A549 (cell line): ENCODE data around the gene ZNF410. TPM values are rescaled to one million over a fixed set of nuclear protein-coding genes. Genes with fewer than 3 reads are reported as not detected.

Experiments
- ATAC-seq, 2 experiments: fragments of 200-7000 bp in 1 of 2; fragments of >200 bp in 1 of 2; cut with Nextera tagmentation in 1 of 2; cut with Tn5 transposase in 1 of 2; 3 replicates each; pipeline versions ENCODE4 v1.8.0 to v1.9.1; 2018 to 2020; ENCODE audit warnings: mild to moderate bottlenecking in 1 of 2, moderate library complexity in 1 of 2
- CTCF ChIA-PET: fragments of 300-600 bp; sonication (Branson Sonifier 250); formaldehyde crosslinking; extraction: SDS; loops from one replicate; lab custom pipeline; 2021; ENCODE audit warnings: antibody characterized with exemption, inconsistent platforms; lab: Yijun Ruan, JAX
- POLR2A ChIA-PET: fragments of 350-600 bp; formaldehyde crosslinking; extraction: SDS; loops from one replicate; lab custom pipeline; 2021; ENCODE audit warnings: antibody characterized with exemption, inconsistent platforms; lab: Yijun Ruan, JAX
- DNase-seq, 2 experiments: peaks; one replicate each; pipeline versions ENCODE4 v3.0.0 to v3.0.0-alpha.2; 2011 to 2016; ENCODE audit warnings: low read depth in 1 of 2, low spot score in 1 of 2
- FAIRE-seq: peaks from 2 replicates; lab custom pipeline; 2011; peaks lifted over from hg19 to GRCh38; lab: Jason Lieb, UNC
- H3K27ac ChIP-seq, 2 experiments: fragments of >200 bp; sonication (Bioruptor Twin); formaldehyde crosslinking; 3 replicates each; pipeline ENCODE4 v1.5.1; 2016 to 2017
- H3K4me1 ChIP-seq: fragments of >200 bp; sonication (Bioruptor Twin); formaldehyde crosslinking; 3 replicates; pipeline ENCODE4 v1.6.1; 2016
- H3K4me2 ChIP-seq: fragments of >200 bp; sonication (Bioruptor Twin); formaldehyde crosslinking; 3 replicates; pipeline ENCODE4 v1.6.1; 2016
- H3K4me3 ChIP-seq: fragments of >200 bp; sonication (Bioruptor Twin); formaldehyde crosslinking; 3 replicates; pipeline ENCODE4 v1.5.1; 2016
- H3K9me3 ChIP-seq: fragments of >200 bp; sonication (Bioruptor Twin); formaldehyde crosslinking; 3 replicates; pipeline ENCODE4 v1.6.1; 2016
- BHLHE40 ChIP-seq: IDR thresholded peaks from 2 replicates; pipeline ENCODE4 v1.6.1; 2012; ENCODE audit warnings: low read depth, low read length, inconsistent platforms
- CBX2 ChIP-seq: fragments of 200-600 bp; sonication (generic); IDR thresholded peaks from 2 replicates; pipeline ENCODE4 v1.6.1; 2016; ENCODE audit warnings: low read depth, mild to moderate bottlenecking, borderline replicate concordance
- CBX8 ChIP-seq: fragments of 200-600 bp; sonication (generic); IDR thresholded peaks from 2 replicates; pipeline ENCODE4 v1.6.1; 2016
- CEBPB ChIP-seq, 2 experiments: fragments of >200 bp in 1 of 2; sonication (Bioruptor Twin) in 1 of 2; formaldehyde crosslinking in 1 of 2; IDR thresholded peaks; 2 replicates each; pipeline ENCODE4 v1.6.1; 2012 to 2016
- EP300 ChIP-seq, 2 experiments: fragments of >200 bp; sonication (Bioruptor Twin); formaldehyde crosslinking; IDR thresholded peaks; 2 replicates in 1 of 2; 3 replicates in 1 of 2; pipeline ENCODE4 v1.6.1; 2016 to 2017
- ESRRA ChIP-seq: fragments of 150-350 bp; IDR thresholded peaks from 2 replicates; pipeline ENCODE4 v1.6.1; 2014; ENCODE audit warnings: mild to moderate bottlenecking, low read length, borderline replicate concordance
- FOSB ChIP-seq: fragments of 250-450 bp; sonication (Bioruptor Pico); IDR thresholded peaks from 2 replicates; pipeline ENCODE4 v1.5.0; 2020; ENCODE audit warnings: mild to moderate bottlenecking, moderate library complexity
- FOXS1 ChIP-seq: fragments of 250-450 bp; sonication (Bioruptor Pico); IDR thresholded peaks from 2 replicates; pipeline ENCODE4 v1.5.0; 2020; ENCODE audit warnings: mild to moderate bottlenecking, moderate library complexity
- HDAC2 ChIP-seq: fragments of 200-600 bp; sonication (generic); IDR thresholded peaks from 2 replicates; pipeline ENCODE4 v1.6.1; 2016
- HEYL ChIP-seq: fragments of 250-450 bp; sonication (Bioruptor Pico); IDR thresholded peaks from 2 replicates; pipeline ENCODE4 v1.8.0; 2021; ENCODE audit warnings: mild to moderate bottlenecking, moderate library complexity
- HOXA7 ChIP-seq: fragments of 250-450 bp; sonication (Bioruptor Pico); IDR thresholded peaks from 2 replicates; pipeline ENCODE4 v1.5.0; 2020; ENCODE audit warnings: mild to moderate bottlenecking, moderate library complexity
- HOXB5 ChIP-seq: fragments of 250-450 bp; sonication (Bioruptor Pico); IDR thresholded peaks from 2 replicates; pipeline ENCODE4 v1.5.0; 2020; ENCODE audit warnings: mild to moderate bottlenecking, moderate library complexity
- JUNB ChIP-seq: fragments of >200 bp; sonication (Bioruptor Twin); formaldehyde crosslinking; IDR thresholded peaks from 2 replicates; pipeline ENCODE4 v1.6.1; 2016
- KDM1A ChIP-seq: fragments of 200-600 bp; sonication (generic); IDR thresholded peaks from 2 replicates; pipeline ENCODE4 v1.6.1; 2016; ENCODE audit warnings: low read depth, mild to moderate bottlenecking
- MAFK ChIP-seq: fragments of 450-650 bp; IDR thresholded peaks from 2 replicates; pipeline ENCODE4 v1.6.1; 2014; ENCODE audit not compliant: partially characterized antibody
- MAZ ChIP-seq: fragments of 150-350 bp; IDR thresholded peaks from 2 replicates; pipeline ENCODE4 v1.6.1; 2014; ENCODE audit warnings: antibody characterized with exemption, low read depth, low read length, borderline replicate concordance
- POLR2A ChIP-seq: IDR thresholded peaks from 2 replicates; pipeline ENCODE4 v1.6.1; 2012; ENCODE audit warnings: mild to moderate bottlenecking, low read length
- POLR2AphosphoS2 ChIP-seq: conservative IDR thresholded peaks from 2 replicates; pipeline ENCODE4 v1.6.1; 2012; ENCODE audit warnings: low read length, improper control_type of control experiment, inconsistent platforms
- RCOR1 ChIP-seq: fragments of 150-350 bp; IDR thresholded peaks from 2 replicates; pipeline ENCODE4 v1.6.1; 2014; ENCODE audit warnings: antibody characterized with exemption, low read length, low read depth
- RFX5 ChIP-seq: fragments of 450-650 bp; IDR thresholded peaks from 2 replicates; pipeline ENCODE4 v1.7.1; 2014; ENCODE audit warnings: antibody characterized with exemption, mild to moderate bottlenecking, moderate library complexity
- RNF2 ChIP-seq: fragments of 200-600 bp; sonication (generic); IDR thresholded peaks from 2 replicates; pipeline ENCODE4 v1.6.1; 2016; ENCODE audit warnings: low read depth, mild to moderate bottlenecking, antibody characterized with exemption, moderate library complexity, borderline replicate concordance
- SMC3 ChIP-seq: fragments of >200 bp; sonication (Bioruptor Twin); formaldehyde crosslinking; IDR thresholded peaks from 3 replicates; pipeline ENCODE4 v1.6.1; 2018; ENCODE audit warnings: inconsistent platforms
- TP53 ChIP-seq: fragments of 250-450 bp; sonication (Bioruptor Pico); IDR thresholded peaks from 2 replicates; pipeline ENCODE4 v1.5.0; 2021; ENCODE audit warnings: mild to moderate bottlenecking, moderate library complexity
- ZC3H11A ChIP-seq: fragments of 450-650 bp; IDR thresholded peaks from 2 replicates; pipeline ENCODE4 v1.6.1; 2014; ENCODE audit warnings: antibody characterized with exemption, mild to moderate bottlenecking
- ZNF302 ChIP-seq: fragments of 250-450 bp; sonication (Bioruptor Pico); IDR thresholded peaks from 2 replicates; pipeline ENCODE4 v1.9.0; 2021; ENCODE audit warnings: inconsistent platforms, mild to moderate bottlenecking, moderate library complexity
- WGBS: methylation state at CpG from one replicate; pipeline ENCODE4 v1.1.6; 2017; ENCODE audit errors: missing lambda C conversion rate; 5-methylcytosine and 5-hydroxymethylcytosine counted together
- polyA plus RNA-seq, 4 experiments: library from polyadenylated mRNA; depleted of rRNA in 3 of 4; stranded (reverse); fragments of >200 nt; fragmentation: RNase III in 1 of 4; extraction: RNeasy Plus Mini Kit Qiagen cat#74134 plus additional on column Dnase treatment in 1 of 4; gene quantifications; 2 replicates in 3 of 4; 3 replicates in 1 of 4; pipeline ENCODE4 v1.2.3, GENCODE V29; 2011 to 2017
- TF ChIP-seq, protein P1 (sequence below): fragments of 200-600 bp; sonication (generic); IDR thresholded peaks from 2 replicates; pipeline ENCODE4 v1.6.1; 2016; ENCODE audit warnings: antibody characterized with exemption, mild to moderate bottlenecking, moderate library complexity
- TF ChIP-seq, protein P2 (sequence below): IDR thresholded peaks from 2 replicates; pipeline ENCODE4 v1.6.1; 2012; ENCODE audit warnings: low read depth, borderline replicate concordance
- TF ChIP-seq, protein P3 (sequence below): IDR thresholded peaks from 2 replicates; pipeline ENCODE4 v1.6.1; 2012
- TF ChIP-seq, protein P4 (sequence below): fragments of 250-450 bp; sonication (Bioruptor Pico); IDR thresholded peaks from 2 replicates; pipeline ENCODE4 v1.5.0; 2020; ENCODE audit warnings: low read depth, mild to moderate bottlenecking, moderate library complexity
- TF ChIP-seq, protein P5 (sequence below): fragments of 250-450 bp; sonication (Bioruptor Pico); IDR thresholded peaks from 2 replicates; pipeline ENCODE4 v1.5.0; 2021; ENCODE audit warnings: mild to moderate bottlenecking, moderate library complexity, borderline replicate concordance

ZNF410 gene
- polyA plus RNA-seq, 2 of the 4 experiments (the other 2 are of a cell fraction) = 35.8 to 70.8 TPM

DNA sequence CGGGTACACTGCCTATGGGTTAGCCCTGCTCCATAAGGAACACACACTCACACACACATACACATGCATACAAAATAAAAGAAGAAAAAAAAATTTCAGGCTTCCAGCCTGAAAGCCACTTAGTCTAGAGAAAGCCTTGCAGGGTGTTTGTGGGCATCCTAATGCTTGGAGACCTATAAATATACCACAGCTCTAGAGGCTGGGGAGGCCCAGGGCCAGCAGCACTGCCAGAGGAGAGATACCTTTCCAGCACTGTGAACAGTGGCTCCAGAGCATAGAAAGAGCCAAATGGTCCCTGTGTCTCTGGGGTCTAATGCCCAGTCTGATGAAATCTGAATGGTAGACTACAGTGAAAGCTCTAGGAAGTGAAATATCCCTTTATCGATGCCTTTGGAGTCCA, 50.4 kb downstream of the ZNF410 start:
- POLR2A ChIA-PET = interaction anchor here (0.8 kb wide), 1 partner anchor 13 kb away, joined by 3 read pairs; the partner anchor contains the start of genes COQ6 and FAM161B
- H3K4me2 ChIP-seq = no peak overlapping the region
- 0 out of 6 replicates have a peak, but pooled peaks of 1 of the 2 experiments have one; percentile 21 for ATAC-seq

DNA sequence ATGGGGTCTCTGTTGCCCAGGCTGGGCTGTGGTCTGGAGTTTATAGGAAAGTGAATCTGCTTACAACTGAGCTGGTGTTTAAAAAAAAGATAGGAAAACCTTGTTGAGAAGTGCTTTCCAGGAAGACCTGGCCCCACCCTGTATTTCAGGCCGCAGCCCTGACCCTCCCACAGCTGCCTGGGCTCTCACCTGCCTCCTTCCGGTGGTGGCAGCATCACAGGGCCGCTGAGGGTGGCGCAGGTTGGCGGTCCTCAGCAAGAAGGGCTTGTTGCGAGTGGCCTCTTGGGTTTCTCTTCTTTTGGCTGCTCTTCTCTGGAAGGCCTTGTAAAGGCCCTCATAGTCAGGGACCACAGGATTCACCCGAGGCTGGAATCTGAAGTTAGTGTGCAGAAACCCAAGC, 55.5 kb downstream of the ZNF410 start:
- Histone ChIP-seq H3K4me1 (0 out of 3 replicates have a peak, but pooled peaks cover 3% of the 10 kb centered on the region), H3K27ac (no peak overlapping the region), H3K4me3 (no peak overlapping the region), H3K4me2 (no peak overlapping the region), H3K9me3 (no peaks in the 10 kb centered on the region)
- FAIRE-seq = no peak
- DNase-seq = no peak
- WGBS = 90% methylated on average over 6 of the region's 7 CpGs
- ChIA-PET POLR2A (no interaction called here), CTCF (interaction anchor here (1.2 kb wide), 1 partner anchor 10 kb away, joined by 3 read pairs; no protein-coding TSS in a partner anchor)
- no peak for ATAC-seq
- no peak for TF ChIP-seq RCOR1
- no peak for TF ChIP-seq ZC3H11A
- TF ChIP-seq, protein P1, sequence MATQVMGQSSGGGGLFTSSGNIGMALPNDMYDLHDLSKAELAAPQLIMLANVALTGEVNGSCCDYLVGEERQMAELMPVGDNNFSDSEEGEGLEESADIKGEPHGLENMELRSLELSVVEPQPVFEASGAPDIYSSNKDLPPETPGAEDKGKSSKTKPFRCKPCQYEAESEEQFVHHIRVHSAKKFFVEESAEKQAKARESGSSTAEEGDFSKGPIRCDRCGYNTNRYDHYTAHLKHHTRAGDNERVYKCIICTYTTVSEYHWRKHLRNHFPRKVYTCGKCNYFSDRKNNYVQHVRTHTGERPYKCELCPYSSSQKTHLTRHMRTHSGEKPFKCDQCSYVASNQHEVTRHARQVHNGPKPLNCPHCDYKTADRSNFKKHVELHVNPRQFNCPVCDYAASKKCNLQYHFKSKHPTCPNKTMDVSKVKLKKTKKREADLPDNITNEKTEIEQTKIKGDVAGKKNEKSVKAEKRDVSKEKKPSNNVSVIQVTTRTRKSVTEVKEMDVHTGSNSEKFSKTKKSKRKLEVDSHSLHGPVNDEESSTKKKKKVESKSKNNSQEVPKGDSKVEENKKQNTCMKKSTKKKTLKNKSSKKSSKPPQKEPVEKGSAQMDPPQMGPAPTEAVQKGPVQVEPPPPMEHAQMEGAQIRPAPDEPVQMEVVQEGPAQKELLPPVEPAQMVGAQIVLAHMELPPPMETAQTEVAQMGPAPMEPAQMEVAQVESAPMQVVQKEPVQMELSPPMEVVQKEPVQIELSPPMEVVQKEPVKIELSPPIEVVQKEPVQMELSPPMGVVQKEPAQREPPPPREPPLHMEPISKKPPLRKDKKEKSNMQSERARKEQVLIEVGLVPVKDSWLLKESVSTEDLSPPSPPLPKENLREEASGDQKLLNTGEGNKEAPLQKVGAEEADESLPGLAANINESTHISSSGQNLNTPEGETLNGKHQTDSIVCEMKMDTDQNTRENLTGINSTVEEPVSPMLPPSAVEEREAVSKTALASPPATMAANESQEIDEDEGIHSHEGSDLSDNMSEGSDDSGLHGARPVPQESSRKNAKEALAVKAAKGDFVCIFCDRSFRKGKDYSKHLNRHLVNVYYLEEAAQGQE = no peak
- no peak for TF ChIP-seq MAZ
- TF ChIP-seq HOXB5 (CRISPR knock-in tag) = no peak
- TF ChIP-seq, protein P2, sequence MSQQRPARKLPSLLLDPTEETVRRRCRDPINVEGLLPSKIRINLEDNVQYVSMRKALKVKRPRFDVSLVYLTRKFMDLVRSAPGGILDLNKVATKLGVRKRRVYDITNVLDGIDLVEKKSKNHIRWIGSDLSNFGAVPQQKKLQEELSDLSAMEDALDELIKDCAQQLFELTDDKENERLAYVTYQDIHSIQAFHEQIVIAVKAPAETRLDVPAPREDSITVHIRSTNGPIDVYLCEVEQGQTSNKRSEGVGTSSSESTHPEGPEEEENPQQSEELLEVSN = no peak
- TF ChIP-seq, protein P3, sequence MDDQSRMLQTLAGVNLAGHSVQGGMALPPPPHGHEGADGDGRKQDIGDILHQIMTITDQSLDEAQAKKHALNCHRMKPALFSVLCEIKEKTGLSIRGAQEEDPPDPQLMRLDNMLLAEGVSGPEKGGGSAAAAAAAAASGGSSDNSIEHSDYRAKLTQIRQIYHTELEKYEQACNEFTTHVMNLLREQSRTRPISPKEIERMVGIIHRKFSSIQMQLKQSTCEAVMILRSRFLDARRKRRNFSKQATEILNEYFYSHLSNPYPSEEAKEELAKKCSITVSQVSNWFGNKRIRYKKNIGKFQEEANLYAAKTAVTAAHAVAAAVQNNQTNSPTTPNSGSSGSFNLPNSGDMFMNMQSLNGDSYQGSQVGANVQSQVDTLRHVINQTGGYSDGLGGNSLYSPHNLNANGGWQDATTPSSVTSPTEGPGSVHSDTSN = no peak
- no peak for TF ChIP-seq POLR2AphosphoS2
- TF ChIP-seq, protein P4, sequence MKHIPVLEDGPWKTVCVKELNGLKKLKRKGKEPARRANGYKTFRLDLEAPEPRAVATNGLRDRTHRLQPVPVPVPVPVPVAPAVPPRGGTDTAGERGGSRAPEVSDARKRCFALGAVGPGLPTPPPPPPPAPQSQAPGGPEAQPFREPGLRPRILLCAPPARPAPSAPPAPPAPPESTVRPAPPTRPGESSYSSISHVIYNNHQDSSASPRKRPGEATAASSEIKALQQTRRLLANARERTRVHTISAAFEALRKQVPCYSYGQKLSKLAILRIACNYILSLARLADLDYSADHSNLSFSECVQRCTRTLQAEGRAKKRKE (CRISPR knock-in tag) = no peak
- no peak for TF ChIP-seq FOSB (CRISPR knock-in tag)
- TF ChIP-seq HDAC2 = no peak
- no peak for TF ChIP-seq HEYL
- TF ChIP-seq RFX5 = no peak
- TF ChIP-seq KDM1A = no peak
- TF ChIP-seq, protein P5, sequence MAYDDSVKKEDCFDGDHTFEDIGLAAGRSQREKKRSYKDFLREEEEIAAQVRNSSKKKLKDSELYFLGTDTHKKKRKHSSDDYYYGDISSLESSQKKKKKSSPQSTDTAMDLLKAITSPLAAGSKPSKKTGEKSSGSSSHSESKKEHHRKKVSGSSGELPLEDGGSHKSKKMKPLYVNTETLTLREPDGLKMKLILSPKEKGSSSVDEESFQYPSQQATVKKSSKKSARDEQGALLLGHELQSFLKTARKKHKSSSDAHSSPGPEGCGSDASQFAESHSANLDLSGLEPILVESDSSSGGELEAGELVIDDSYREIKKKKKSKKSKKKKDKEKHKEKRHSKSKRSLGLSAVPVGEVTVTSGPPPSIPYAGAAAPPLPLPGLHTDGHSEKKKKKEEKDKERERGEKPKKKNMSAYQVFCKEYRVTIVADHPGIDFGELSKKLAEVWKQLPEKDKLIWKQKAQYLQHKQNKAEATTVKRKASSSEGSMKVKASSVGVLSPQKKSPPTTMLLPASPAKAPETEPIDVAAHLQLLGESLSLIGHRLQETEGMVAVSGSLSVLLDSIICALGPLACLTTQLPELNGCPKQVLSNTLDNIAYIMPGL (CRISPR knock-in tag) = no peak
- no peak for TF ChIP-seq CEBPB (IDR thresholded peaks at IDR 0.05)
- TF ChIP-seq MAFK = no peak
- TF ChIP-seq RNF2 = no peak
- no peak for TF ChIP-seq HOXA7
- TF ChIP-seq POLR2A = no peak

More for the DNA sequence above, 50.4 kb downstream of the ZNF410 start:
- 82% methylated on average over 2 of the region's 2 CpGs for WGBS
- DNase-seq = no peak
- FAIRE-seq = no peak
- TF ChIP-seq FOSB (CRISPR knock-in tag) = no peak
- TF ChIP-seq BHLHE40 = no peak
- TF ChIP-seq HOXB5 (CRISPR knock-in tag) = no peak
- no peak for TF ChIP-seq TP53
- no peak for TF ChIP-seq POLR2A
- no peak for TF ChIP-seq HOXA7
- TF ChIP-seq CBX2 = no peak
- TF ChIP-seq FOXS1 (CRISPR knock-in tag) = no peak
- TF ChIP-seq MAFK = no peak
- TF ChIP-seq JUNB = no peak
- no peak for TF ChIP-seq ESRRA
- no peak for TF ChIP-seq SMC3
- TF ChIP-seq ZNF302 (CRISPR knock-in tag) = no peak
- TF ChIP-seq KDM1A = no peak
- no peak for TF ChIP-seq POLR2AphosphoS2
- TF ChIP-seq CBX8 = no peak
- TF ChIP-seq MAZ = no peak
- no peak for TF ChIP-seq EP300 (IDR thresholded peaks at IDR 0.05)
- H3K4me1 ChIP-seq = peaks cover 3% of the 10 kb centered on the region; the same call in 2 of the 3 replicates
- H3K9me3 ChIP-seq = no peaks in the 10 kb centered on the region
- H3K27ac ChIP-seq = no peak overlapping the region
- no peak overlapping the region for H3K4me3 ChIP-seq
- CTCF ChIA-PET = interaction anchor here (1.3 to 1.5 kb wide), 2 partner anchors 9 to 208 kb away, joined by 3 to 7 read pairs; no protein-coding TSS in a partner anchor
